Neural cell (in vitro differentiated cells): ENCODE measurements around the gene HS3ST2.

Experiments
- CTCF ChIP-seq: fragments of 450-650 bp; IDR thresholded peaks from 2 replicates; pipeline ENCODE4 v1.5.1; 2014; ENCODE audit warnings: antibody characterized with exemption, mild to moderate bottlenecking, moderate library complexity; ENCODE audit not compliant: poor library complexity, severe bottlenecking
- EZH2 ChIP-seq: fragments of 200-600, 300-800 bp; shearing (Covaris generic), sonication (generic); IDR thresholded peaks from 2 replicates; pipeline ENCODE4 v1.6.1; 2014; ENCODE audit warnings: antibody characterized with exemption, low read length, borderline replicate concordance, mild to moderate bottlenecking; ENCODE audit not compliant: insufficient read depth, poor library complexity, severe bottlenecking

- no peak for TF ChIP-seq CTCF
- TF ChIP-seq EZH2, result no peak
These were observed 128.8 kb downstream of the HS3ST2 start for GRCh38 chr16:22942811-22943210.
